OCI-LY7 (cell line): Measurements from ENCODE around the gene FGA.

Source experiments
- EZH2phosphoT487 ChIP-seq: fragments of 200-600 bp; sonication (generic); IDR thresholded peaks from 2 replicates; pipeline ENCODE4 v1.6.1; 2018; ENCODE audit warnings: low read depth, borderline replicate concordance, mild to moderate bottlenecking, mixed run types, antibody characterized with exemption, low read length, moderate library complexity, mixed read lengths
- TF ChIP-seq, protein P1 (sequence below): fragments of 200-600 bp; sonication (generic); conservative IDR thresholded peaks from 2 replicates; pipeline ENCODE4 v1.5.1; 2014; ENCODE audit warnings: mild to moderate bottlenecking, antibody characterized with exemption, low read length, moderate library complexity, mixed read lengths

DNA sequence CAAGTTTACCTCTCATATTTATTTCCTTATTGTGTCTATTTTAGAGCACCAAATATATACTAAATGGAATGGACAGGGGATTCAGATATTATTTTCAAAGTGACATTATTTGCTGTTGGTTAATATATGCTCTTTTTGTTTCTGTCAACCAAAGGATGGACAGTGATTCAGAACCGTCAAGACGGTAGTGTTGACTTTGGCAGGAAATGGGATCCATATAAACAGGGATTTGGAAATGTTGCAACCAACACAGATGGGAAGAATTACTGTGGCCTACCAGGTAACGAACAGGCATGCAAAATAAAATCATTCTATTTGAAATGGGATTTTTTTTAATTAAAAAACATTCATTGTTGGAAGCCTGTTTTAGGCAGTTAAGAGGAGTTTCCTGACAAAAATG, 21.5 kb downstream of the FGA start:
- TF ChIP-seq, protein P1, sequence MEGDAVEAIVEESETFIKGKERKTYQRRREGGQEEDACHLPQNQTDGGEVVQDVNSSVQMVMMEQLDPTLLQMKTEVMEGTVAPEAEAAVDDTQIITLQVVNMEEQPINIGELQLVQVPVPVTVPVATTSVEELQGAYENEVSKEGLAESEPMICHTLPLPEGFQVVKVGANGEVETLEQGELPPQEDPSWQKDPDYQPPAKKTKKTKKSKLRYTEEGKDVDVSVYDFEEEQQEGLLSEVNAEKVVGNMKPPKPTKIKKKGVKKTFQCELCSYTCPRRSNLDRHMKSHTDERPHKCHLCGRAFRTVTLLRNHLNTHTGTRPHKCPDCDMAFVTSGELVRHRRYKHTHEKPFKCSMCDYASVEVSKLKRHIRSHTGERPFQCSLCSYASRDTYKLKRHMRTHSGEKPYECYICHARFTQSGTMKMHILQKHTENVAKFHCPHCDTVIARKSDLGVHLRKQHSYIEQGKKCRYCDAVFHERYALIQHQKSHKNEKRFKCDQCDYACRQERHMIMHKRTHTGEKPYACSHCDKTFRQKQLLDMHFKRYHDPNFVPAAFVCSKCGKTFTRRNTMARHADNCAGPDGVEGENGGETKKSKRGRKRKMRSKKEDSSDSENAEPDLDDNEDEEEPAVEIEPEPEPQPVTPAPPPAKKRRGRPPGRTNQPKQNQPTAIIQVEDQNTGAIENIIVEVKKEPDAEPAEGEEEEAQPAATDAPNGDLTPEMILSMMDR, result no peak
- no peak for TF ChIP-seq EZH2phosphoT487
